HepG2 (cell line): ENCODE results near the gene PTCD3. TPM values are rescaled to one million over a fixed set of nuclear protein-coding genes. Genes with fewer than 3 reads are reported as not detected.
A peak's percentile ranks its signal among the peaks of the same experiment; 100 is the strongest.

Experiments used
- CBX1 ChIP-seq: IDR thresholded peaks from one replicate; pipeline ENCODE4 v1.6.1; 2016; ENCODE audit warnings: antibody characterized with exemption, low read depth
- JDP2 ChIP-seq: sonication (generic); formaldehyde crosslinking; IDR thresholded peaks from 2 replicates; pipeline ENCODE4 v1.8.1; 2022; ENCODE audit warnings: missing genetic modification reagents, borderline replicate concordance
- KDM2A ChIP-seq: sonication (generic); formaldehyde crosslinking; IDR thresholded peaks from 2 replicates; pipeline ENCODE4 v1.4.0; 2020; ENCODE audit warnings: low read depth, missing genetic modification reagents, borderline replicate concordance
- MYC ChIP-seq: sonication (generic); formaldehyde crosslinking; IDR thresholded peaks from 2 replicates; pipeline ENCODE4 v1.9.0; 2021; ENCODE audit warnings: missing genetic modification reagents, borderline replicate concordance
- SMAD3 ChIP-seq: sonication (generic); formaldehyde crosslinking; IDR thresholded peaks from 2 replicates; pipeline ENCODE4 v1.4.0; 2020; ENCODE audit warnings: missing genetic modification reagents
- ZFP36L2 ChIP-seq: sonication (generic); formaldehyde crosslinking; IDR thresholded peaks from 2 replicates; pipeline ENCODE4 v1.4.0; 2020; ENCODE audit warnings: missing genetic modification reagents
- ZNF34 ChIP-seq: sonication (generic); formaldehyde crosslinking; IDR thresholded peaks from 2 replicates; pipeline ENCODE4 v1.4.0; 2020; ENCODE audit warnings: mild to moderate bottlenecking, missing genetic modification reagents, borderline replicate concordance
- polyA plus RNA-seq, 8 experiments: library from polyadenylated mRNA; depleted of rRNA in 3 of 8; stranded (reverse) in 7 of 8; unstranded in 1 of 8; fragments of >200 nt; fragmentation: Illumina TruSeq in 4 of 8; extraction: Trizol in 4 of 8; gene quantifications; 2 replicates each; pipeline versions ENCODE4 v1.2.1 to v1.2.3, GENCODE V29; 2011 to 2016; ENCODE audit warnings: low read depth in 4 of 8, missing spikeins in 1 of 8, mixed read lengths in 1 of 8; ENCODE audit not compliant: insufficient read depth in 1 of 8
- total RNA-seq, 5 experiments: library from RNA; depleted of rRNA; stranded (reverse); fragments of >200 nt; fragmentation: Illumina TruSeq; extraction: Trizol; gene quantifications; 2 replicates each; pipeline ENCODE4 v1.2.3, GENCODE V29; 2016; ENCODE audit warnings: low read depth in 1 of 5
- TF ChIP-seq, protein P1 (sequence below): sonication (generic); formaldehyde crosslinking; IDR thresholded peaks from 2 replicates; pipeline ENCODE4 v1.4.0; 2020; ENCODE audit warnings: missing genetic modification reagents, mild to moderate bottlenecking, borderline replicate concordance
- TF ChIP-seq, protein P2 (sequence below): IDR thresholded peaks from 2 replicates; pipeline ENCODE4 v1.6.1; 2016; ENCODE audit warnings: missing biosample characterization, missing genetic modification reagents, low read depth

PTCD3 gene
- total and polyA plus RNA-seq, 2 of the 13 experiments (the other 11 are each of a cell fraction or from before 2014, with no cell fraction given), result 124 to 309 TPM

- TF ChIP-seq, protein P1, sequence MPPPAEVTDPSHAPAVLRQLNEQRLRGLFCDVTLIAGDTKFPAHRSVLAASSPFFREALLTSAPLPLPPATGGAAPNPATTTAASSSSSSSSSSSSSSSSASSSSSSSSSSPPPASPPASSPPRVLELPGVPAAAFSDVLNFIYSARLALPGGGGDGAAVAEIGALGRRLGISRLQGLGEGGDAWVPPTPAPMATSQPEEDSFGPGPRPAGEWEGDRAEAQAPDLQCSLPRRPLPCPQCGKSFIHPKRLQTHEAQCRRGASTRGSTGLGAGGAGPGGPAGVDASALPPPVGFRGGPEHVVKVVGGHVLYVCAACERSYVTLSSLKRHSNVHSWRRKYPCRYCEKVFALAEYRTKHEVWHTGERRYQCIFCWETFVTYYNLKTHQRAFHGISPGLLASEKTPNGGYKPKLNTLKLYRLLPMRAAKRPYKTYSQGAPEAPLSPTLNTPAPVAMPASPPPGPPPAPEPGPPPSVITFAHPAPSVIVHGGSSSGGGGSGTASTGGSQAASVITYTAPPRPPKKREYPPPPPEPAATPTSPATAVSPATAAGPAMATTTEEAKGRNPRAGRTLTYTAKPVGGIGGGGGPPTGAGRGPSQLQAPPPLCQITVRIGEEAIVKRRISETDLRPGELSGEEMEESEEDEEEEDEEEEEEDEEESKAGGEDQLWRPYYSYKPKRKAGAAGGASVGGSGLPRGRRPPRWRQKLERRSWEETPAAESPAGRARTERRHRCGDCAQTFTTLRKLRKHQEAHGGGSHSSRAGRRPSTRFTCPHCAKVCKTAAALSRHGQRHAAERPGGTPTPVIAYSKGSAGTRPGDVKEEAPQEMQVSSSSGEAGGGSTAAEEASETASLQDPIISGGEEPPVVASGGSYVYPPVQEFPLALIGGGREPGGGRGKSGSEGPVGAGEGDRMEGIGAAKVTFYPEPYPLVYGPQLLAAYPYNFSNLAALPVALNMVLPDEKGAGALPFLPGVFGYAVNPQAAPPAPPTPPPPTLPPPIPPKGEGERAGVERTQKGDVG, result no peak
- TF ChIP-seq ZNF34 (CRISPR knock-in tag) (no peak), MYC (CRISPR knock-in tag) (peak; percentile 91), KDM2A (CRISPR knock-in tag) (peak; percentile 81; the same call in 1 of the 2 replicates), CBX1 (no peak), ZFP36L2 (CRISPR knock-in tag) (no peak), JDP2 (CRISPR knock-in tag) (no peak), SMAD3 (CRISPR knock-in tag) (peak; percentile 61; the same call in 1 of the 2 replicates)
- TF ChIP-seq, protein P2, sequence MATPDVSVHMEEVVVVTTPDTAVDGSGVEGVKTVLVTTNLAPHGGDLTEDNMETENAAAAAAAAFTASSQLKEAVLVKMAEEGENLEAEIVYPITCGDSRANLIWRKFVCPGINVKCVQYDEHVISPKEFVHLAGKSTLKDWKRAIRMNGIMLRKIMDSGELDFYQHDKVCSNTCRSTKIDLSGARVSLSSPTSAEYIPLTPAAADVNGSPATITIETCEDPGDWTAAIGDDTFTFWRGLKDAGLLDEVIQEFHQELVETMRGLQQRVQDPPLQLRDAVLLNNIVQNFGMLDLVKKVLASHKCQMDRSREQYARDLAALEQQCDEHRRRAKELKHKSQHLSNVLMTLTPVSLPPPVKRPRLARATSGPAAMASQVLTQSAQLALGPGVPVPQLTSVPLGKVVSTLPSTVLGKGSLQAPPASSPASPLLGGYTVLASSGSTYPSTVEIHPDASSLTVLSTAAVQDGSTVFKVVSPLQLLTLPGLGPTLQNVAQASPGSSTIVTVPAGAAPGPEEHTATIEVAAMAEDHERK (CRISPR knock-in tag), result peak; percentile 86
Observed at GRCh38 chr2:86105969-86106945, at the start of gene PTCD3 (continued).
